Measurements from ENCODE around the gene VAT1. TPM values are rescaled to one million over a fixed set of nuclear protein-coding genes. Genes with fewer than 3 reads are reported as not detected.
A peak's percentile ranks its signal among the peaks of the same experiment; 100 is the strongest.

The VAT1 gene
- total RNA-seq: 100 to 1,000 TPM in 1 of 3 donors, 10 to 100 TPM in 2; 35.2 to 142 (median 48.7) TPM
- long read RNA-seq, donor 1, transcript VAT1-201 (6 exons, 2,734 nt): major isoform, 187 of 213 reads
- long read RNA-seq, donor 1, partial matches to known transcripts: 5 of 213 reads
- long read RNA-seq, donor 1, other reads (novel, unspliced or antisense): 21 of 213 reads
- long read RNA-seq, donor 2, transcript VAT1-201 (6 exons, 2,734 nt): major isoform, 14 of 16 reads
- long read RNA-seq, donor 2, partial matches to known transcripts: 0 of 16 reads
- long read RNA-seq, donor 2, other reads (novel, unspliced or antisense): 2 of 16 reads

- Histone ChIP-seq H3K4me3 (peak within 1 kb of the TSS; percentile 75), H3K36me3 (ENCODE audit: low read depth) (no peaks in the 10 kb centered on the region), H3K4me1 (ENCODE audit: low read depth) (peaks cover 24% of the 10 kb centered on the region), H3K9me3 (no peaks in the 10 kb centered on the region)
- ATAC-seq: peak; percentile 86
- intact Hi-C loops (cut with DNase I, micrococcal nuclease): no loop called here
- peak; percentile 86 to 89 (median 88) for DNase-seq
- TF ChIP-seq, protein P1, sequence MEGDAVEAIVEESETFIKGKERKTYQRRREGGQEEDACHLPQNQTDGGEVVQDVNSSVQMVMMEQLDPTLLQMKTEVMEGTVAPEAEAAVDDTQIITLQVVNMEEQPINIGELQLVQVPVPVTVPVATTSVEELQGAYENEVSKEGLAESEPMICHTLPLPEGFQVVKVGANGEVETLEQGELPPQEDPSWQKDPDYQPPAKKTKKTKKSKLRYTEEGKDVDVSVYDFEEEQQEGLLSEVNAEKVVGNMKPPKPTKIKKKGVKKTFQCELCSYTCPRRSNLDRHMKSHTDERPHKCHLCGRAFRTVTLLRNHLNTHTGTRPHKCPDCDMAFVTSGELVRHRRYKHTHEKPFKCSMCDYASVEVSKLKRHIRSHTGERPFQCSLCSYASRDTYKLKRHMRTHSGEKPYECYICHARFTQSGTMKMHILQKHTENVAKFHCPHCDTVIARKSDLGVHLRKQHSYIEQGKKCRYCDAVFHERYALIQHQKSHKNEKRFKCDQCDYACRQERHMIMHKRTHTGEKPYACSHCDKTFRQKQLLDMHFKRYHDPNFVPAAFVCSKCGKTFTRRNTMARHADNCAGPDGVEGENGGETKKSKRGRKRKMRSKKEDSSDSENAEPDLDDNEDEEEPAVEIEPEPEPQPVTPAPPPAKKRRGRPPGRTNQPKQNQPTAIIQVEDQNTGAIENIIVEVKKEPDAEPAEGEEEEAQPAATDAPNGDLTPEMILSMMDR (IDR thresholded peaks at IDR 0.05): no peak
Measured at GRCh38 chr17:43021741-43022512, at the start of gene VAT1. VAT1 (minus strand) TSS chr17:43022385; CDS start chr17:43022322, 63 bp downstream.

DNA sequence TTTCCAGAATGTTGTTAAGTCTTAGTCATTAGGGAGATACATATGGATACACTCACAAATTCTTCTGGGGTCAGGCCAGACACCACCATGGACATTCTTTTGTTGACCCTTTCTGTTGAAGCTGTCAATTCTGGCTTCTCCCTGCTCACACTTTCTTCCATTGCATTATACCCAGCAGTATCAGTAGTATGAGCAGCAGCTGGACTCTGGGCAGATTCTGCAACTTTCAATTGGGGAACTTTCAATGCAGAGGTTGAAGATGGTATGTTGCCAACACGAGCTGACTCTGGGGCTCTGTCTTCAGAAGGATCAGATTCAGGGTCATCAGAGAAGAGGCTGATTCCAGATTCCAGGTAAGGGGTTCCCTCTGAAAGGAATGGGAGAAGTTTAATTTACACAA lies 48.7 kb upstream of the VAT1 start:
- intact Hi-C loops (cut with DNase I, micrococcal nuclease): no loop called here
- DNase-seq (no peak), ATAC-seq (no peak)
- no peak overlapping the region for H3K4me3 ChIP-seq
- no peaks in the 10 kb centered on the region for H3K36me3 ChIP-seq (ENCODE audit: low read depth)
- no peaks in the 10 kb centered on the region for H3K9me3 ChIP-seq
- no peaks in the 10 kb centered on the region for H3K4me1 ChIP-seq (ENCODE audit: low read depth)
- TF ChIP-seq, protein P1 (IDR thresholded peaks at IDR 0.05): no peak

- no peak for ATAC-seq
- H3K36me3 ChIP-seq (ENCODE audit: low read depth): no peaks in the 10 kb centered on the region
- DNase-seq: no peak
- intact Hi-C loops (cut with DNase I, micrococcal nuclease): no loop called here
- no peak overlapping the region for H3K4me3 ChIP-seq
- H3K4me1 ChIP-seq (ENCODE audit: low read depth): no peaks in the 10 kb centered on the region
- TF ChIP-seq, protein P1 (IDR thresholded peaks at IDR 0.05): no peak
- no peaks in the 10 kb centered on the region for H3K9me3 ChIP-seq
Measured at GRCh38 chr17:43070257-43070656, 48.1 kb upstream of the VAT1 start.

- ATAC-seq: no peak
- intact Hi-C loops (cut with DNase I, micrococcal nuclease): no loop called here
- TF ChIP-seq, protein P1 (IDR thresholded peaks at IDR 0.05): no peak
Measured at GRCh38 chr17:43069368-43069898, 47.2 kb upstream of the VAT1 start.

GRCh38 chr17:43068570-43069367 lies 46.6 kb upstream of the VAT1 start:
- intact Hi-C loops (cut with DNase I, micrococcal nuclease): no loop called here
- no peak for ATAC-seq
- Histone ChIP-seq H3K36me3 (ENCODE audit: low read depth) (no peaks in the 10 kb centered on the region), H3K4me1 (ENCODE audit: low read depth) (no peaks in the 10 kb centered on the region), H3K9me3 (no peaks in the 10 kb centered on the region), H3K4me3 (no peak overlapping the region)
- TF ChIP-seq, protein P1 (IDR thresholded peaks at IDR 0.05): no peak
- no peak for DNase-seq

More at GRCh38 chr17:43069368-43069898, 47.2 kb upstream of the VAT1 start:
- H3K36me3 ChIP-seq (ENCODE audit: low read depth): no peaks in the 10 kb centered on the region
- no peak for DNase-seq
- H3K4me3 ChIP-seq: no peak overlapping the region
- H3K4me1 ChIP-seq (ENCODE audit: low read depth): no peaks in the 10 kb centered on the region
- H3K9me3 ChIP-seq: no peaks in the 10 kb centered on the region

Measured in mucosa of descending colon (tissue), 3 donors.